K562 (cell line): Measurements from ENCODE around the gene CERS2. TPM values are rescaled to one million over a fixed set of nuclear protein-coding genes. Genes with fewer than 3 reads are reported as not detected.

ENCODE experiments used
- ARID1B ChIP-seq: fragments of 450-650 bp; IDR thresholded peaks from 2 replicates; pipeline ENCODE4 v1.6.1; 2016; ENCODE audit warnings: antibody characterized with exemption, mild to moderate bottlenecking, inconsistent platforms
- CAMTA2 ChIP-seq: fragments of 250-450 bp; sonication (Bioruptor Pico); conservative IDR thresholded peaks from 2 replicates; pipeline ENCODE4 v1.5.1; 2022
- CREM ChIP-seq: IDR thresholded peaks from 2 replicates; pipeline ENCODE4 v1.6.1; 2014; ENCODE audit warnings: antibody characterized with exemption, low read depth
- GATAD2A ChIP-seq: fragments of 450-650 bp; IDR thresholded peaks from 2 replicates; pipeline ENCODE4 v1.6.1; 2017
- HMGN3 ChIP-seq: IDR thresholded peaks from 2 replicates; pipeline ENCODE4 v1.6.1; 2011; ENCODE audit warnings: borderline replicate concordance, low read depth, mild to moderate bottlenecking, mixed read lengths, low read length; ENCODE audit not compliant: insufficient read length; ENCODE audit errors: extremely low read depth
- KAT8 ChIP-seq: fragments of 450-650 bp; IDR thresholded peaks from 2 replicates; pipeline ENCODE4 v1.6.1; 2016; ENCODE audit warnings: low read depth, mild to moderate bottlenecking
- PHF8 ChIP-seq: fragments of 200-600 bp; sonication (generic); IDR thresholded peaks from 2 replicates; pipeline ENCODE4 v1.6.1; 2012; ENCODE audit warnings: mixed run types, mild to moderate bottlenecking, inconsistent platforms, low read length, moderate library complexity, borderline replicate concordance
- PHTF2 ChIP-seq: fragments of 250-450 bp; sonication (Bioruptor Pico); IDR thresholded peaks from 2 replicates; pipeline ENCODE4 v1.5.0; 2021; ENCODE audit warnings: mild to moderate bottlenecking
- PRMT5 ChIP-seq: sonication (generic); formaldehyde crosslinking; IDR thresholded peaks from 2 replicates; pipeline ENCODE4 v1.5.0; 2020; ENCODE audit warnings: missing genetic modification reagents
- RAD51 ChIP-seq: fragments of 450-650 bp; IDR thresholded peaks from 2 replicates; pipeline ENCODE4 v1.7.1; 2016; ENCODE audit warnings: low read depth, mild to moderate bottlenecking, borderline replicate concordance
- SNIP1 ChIP-seq: fragments of 450-650 bp; IDR thresholded peaks from 2 replicates; pipeline ENCODE4 v1.7.1; 2017; ENCODE audit warnings: low read depth, mild to moderate bottlenecking
- SP1 ChIP-seq: sonication (generic); formaldehyde crosslinking; IDR thresholded peaks from 2 replicates; pipeline ENCODE4 v1.8.1; 2022; ENCODE audit warnings: mild to moderate bottlenecking, missing genetic modification reagents
- SRSF7 ChIP-seq: fragments of 200-400 bp; formaldehyde crosslinking; optimal IDR thresholded peaks from 2 replicates; pipeline ENCODE3; 2017; ENCODE audit warnings: mild to moderate bottlenecking, low read depth, low read length
- ZNF282 ChIP-seq: sonication (generic); formaldehyde crosslinking; IDR thresholded peaks from 2 replicates; pipeline ENCODE4 v1.8.1; 2023; ENCODE audit warnings: missing genetic modification reagents
- ZNF561 ChIP-seq: fragments of 450-650 bp; formaldehyde crosslinking; conservative IDR thresholded peaks from 2 replicates; pipeline ENCODE4 v1.4.0; 2020; ENCODE audit warnings: mild to moderate bottlenecking, moderate library complexity
- ZSCAN29 ChIP-seq: fragments of 450-650 bp; IDR thresholded peaks from 2 replicates; pipeline ENCODE4 v1.6.1; 2017
- polyA plus RNA-seq, 8 experiments: library from polyadenylated mRNA; depleted of rRNA in 4 of 8; stranded (reverse) in 5 of 8; unstranded in 3 of 8; fragments of >200 nt; fragmentation: Nextera tagmentation in 2 of 8; fragmentation: Illumina TruSeq in 1 of 8; extraction: Ambion mirVana in 2 of 8; extraction: Trizol in 1 of 8; gene quantifications; 2 replicates each; pipeline versions ENCODE4 v1.2.1 to v1.2.3, GENCODE V29; 2011 to 2014; ENCODE audit warnings: inconsistent platforms in 1 of 8, missing spikeins in 1 of 8
- total RNA-seq, 7 experiments: library from RNA; depleted of rRNA in 6 of 7; stranded (reverse); fragments of >200 nt in 6 of 7; fragmentation: Illumina TruSeq in 2 of 7; extraction: Trizol in 2 of 7; gene quantifications; 2 replicates each; pipeline versions ENCODE4 v1.2.1 to v1.2.3, GENCODE V29; 2011 to 2021; ENCODE audit warnings: low replicate concordance in 1 of 7
- TF ChIP-seq, protein P1 (sequence below): sonication (generic); formaldehyde crosslinking; IDR thresholded peaks from 2 replicates; pipeline ENCODE4 v1.8.1; 2023; ENCODE audit warnings: mild to moderate bottlenecking, missing genetic modification reagents
- TF ChIP-seq, protein P2 (sequence below): fragments of 250-450 bp; sonication (Bioruptor Pico); IDR thresholded peaks from 2 replicates; pipeline ENCODE4 v1.5.1; 2021; ENCODE audit warnings: mild to moderate bottlenecking
- TF ChIP-seq, protein P3 (sequence below): fragments of 450-650 bp; formaldehyde crosslinking; IDR thresholded peaks from 2 replicates; pipeline ENCODE4 v1.4.0; 2022; ENCODE audit warnings: mild to moderate bottlenecking, moderate library complexity
- TF ChIP-seq, protein P4 (sequence below): fragments of 450-650 bp; IDR thresholded peaks from 2 replicates; pipeline ENCODE4 v1.6.1; 2017; ENCODE audit warnings: antibody characterized with exemption
- TF ChIP-seq, protein P5 (sequence below): fragments of 250-450 bp; sonication (Bioruptor Pico); IDR thresholded peaks from 2 replicates; pipeline ENCODE4 v1.4.0; 2020

CERS2 gene
- total and polyA plus RNA-seq, 9 of the 15 experiments (the other 6 are each of a cell fraction or from before 2014, with no cell fraction given) = 23.4 to 295 (median 132) TPM

DNA sequence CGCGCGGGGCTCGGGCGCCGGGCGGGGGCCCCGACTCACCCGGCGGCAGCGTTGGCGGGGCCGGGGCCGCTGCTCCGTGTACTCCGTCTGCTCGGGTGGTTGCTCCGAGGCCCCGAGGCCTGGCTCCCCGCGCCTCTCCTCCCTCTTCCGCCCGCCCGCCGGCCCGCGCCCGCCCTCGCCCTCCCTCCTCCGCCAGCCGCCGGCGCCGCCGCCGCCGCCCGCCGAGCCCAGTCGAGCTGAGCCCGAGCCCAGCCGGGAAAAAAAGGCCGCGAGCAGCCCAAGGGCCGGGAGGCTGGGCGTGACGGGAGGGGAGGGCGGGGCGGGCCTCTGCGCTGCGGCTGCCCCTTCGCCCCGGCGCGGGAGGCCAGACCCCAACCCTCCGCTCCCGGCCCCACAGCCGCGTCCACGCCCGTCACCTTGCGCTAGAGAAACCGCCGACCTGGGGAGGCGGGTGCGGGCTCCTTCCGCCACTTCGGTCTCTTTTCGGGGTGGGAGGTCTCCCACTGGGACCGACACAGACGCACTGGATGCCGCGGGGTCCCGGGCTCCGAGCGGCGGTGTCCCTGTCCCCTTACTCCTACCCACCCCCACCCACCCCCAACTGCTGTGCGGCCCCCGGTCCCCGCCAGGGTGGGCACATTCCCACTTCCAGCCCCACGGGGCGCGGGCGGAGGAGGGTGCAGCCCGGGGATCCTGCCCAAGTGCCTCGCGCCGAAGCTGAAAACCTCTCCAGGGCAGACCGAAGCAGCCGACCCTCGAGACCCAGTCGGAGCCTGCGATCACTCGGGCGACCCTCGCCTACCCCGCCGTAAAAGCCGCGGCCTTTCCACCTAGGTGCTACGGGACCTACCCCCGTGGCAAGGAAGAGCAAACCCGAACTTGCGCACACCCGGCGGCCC, at the start of gene CERS2 (continued):
- TF ChIP-seq, protein P1, sequence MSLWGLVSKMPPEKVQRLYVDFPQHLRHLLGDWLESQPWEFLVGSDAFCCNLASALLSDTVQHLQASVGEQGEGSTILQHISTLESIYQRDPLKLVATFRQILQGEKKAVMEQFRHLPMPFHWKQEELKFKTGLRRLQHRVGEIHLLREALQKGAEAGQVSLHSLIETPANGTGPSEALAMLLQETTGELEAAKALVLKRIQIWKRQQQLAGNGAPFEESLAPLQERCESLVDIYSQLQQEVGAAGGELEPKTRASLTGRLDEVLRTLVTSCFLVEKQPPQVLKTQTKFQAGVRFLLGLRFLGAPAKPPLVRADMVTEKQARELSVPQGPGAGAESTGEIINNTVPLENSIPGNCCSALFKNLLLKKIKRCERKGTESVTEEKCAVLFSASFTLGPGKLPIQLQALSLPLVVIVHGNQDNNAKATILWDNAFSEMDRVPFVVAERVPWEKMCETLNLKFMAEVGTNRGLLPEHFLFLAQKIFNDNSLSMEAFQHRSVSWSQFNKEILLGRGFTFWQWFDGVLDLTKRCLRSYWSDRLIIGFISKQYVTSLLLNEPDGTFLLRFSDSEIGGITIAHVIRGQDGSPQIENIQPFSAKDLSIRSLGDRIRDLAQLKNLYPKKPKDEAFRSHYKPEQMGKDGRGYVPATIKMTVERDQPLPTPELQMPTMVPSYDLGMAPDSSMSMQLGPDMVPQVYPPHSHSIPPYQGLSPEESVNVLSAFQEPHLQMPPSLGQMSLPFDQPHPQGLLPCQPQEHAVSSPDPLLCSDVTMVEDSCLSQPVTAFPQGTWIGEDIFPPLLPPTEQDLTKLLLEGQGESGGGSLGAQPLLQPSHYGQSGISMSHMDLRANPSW = no peak
- 0 out of 2 replicates have a peak, but pooled peaks have one; percentile 15 for TF ChIP-seq ZNF282
- 0 out of 2 replicates have a peak, but pooled peaks have one; percentile 22 for TF ChIP-seq SP1 (CRISPR knock-in tag)
- TF ChIP-seq HMGN3 = peak; percentile 39
- TF ChIP-seq SNIP1 = no peak
- TF ChIP-seq, protein P2, sequence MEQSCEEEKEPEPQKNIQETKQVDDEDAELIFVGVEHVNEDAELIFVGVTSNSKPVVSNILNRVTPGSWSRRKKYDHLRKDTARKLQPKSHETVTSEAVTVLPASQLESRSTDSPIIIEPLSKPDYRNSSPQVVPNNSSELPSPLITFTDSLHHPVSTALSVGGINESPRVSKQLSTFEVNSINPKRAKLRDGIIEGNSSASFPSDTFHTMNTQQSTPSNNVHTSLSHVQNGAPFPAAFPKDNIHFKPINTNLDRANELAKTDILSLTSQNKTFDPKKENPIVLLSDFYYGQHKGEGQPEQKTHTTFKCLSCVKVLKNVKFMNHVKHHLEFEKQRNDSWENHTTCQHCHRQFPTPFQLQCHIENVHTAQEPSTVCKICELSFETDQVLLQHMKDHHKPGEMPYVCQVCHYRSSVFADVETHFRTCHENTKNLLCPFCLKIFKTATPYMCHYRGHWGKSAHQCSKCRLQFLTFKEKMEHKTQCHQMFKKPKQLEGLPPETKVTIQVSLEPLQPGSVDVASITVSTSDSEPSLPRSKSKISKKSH (CRISPR knock-in tag) = no peak
- no peak for TF ChIP-seq PHTF2 (CRISPR knock-in tag)
- TF ChIP-seq ZSCAN29 = no peak
- TF ChIP-seq ARID1B = no peak
- TF ChIP-seq, protein P3, sequence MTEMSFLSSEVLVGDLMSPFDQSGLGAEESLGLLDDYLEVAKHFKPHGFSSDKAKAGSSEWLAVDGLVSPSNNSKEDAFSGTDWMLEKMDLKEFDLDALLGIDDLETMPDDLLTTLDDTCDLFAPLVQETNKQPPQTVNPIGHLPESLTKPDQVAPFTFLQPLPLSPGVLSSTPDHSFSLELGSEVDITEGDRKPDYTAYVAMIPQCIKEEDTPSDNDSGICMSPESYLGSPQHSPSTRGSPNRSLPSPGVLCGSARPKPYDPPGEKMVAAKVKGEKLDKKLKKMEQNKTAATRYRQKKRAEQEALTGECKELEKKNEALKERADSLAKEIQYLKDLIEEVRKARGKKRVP (CRISPR knock-in tag) = no peak
- no peak for TF ChIP-seq CAMTA2 (CRISPR knock-in tag)
- no peak for TF ChIP-seq PRMT5 (CRISPR knock-in tag)
- no peak for TF ChIP-seq KAT8
- no peak for TF ChIP-seq GATAD2A
- no peak for TF ChIP-seq RAD51
- TF ChIP-seq, protein P4, sequence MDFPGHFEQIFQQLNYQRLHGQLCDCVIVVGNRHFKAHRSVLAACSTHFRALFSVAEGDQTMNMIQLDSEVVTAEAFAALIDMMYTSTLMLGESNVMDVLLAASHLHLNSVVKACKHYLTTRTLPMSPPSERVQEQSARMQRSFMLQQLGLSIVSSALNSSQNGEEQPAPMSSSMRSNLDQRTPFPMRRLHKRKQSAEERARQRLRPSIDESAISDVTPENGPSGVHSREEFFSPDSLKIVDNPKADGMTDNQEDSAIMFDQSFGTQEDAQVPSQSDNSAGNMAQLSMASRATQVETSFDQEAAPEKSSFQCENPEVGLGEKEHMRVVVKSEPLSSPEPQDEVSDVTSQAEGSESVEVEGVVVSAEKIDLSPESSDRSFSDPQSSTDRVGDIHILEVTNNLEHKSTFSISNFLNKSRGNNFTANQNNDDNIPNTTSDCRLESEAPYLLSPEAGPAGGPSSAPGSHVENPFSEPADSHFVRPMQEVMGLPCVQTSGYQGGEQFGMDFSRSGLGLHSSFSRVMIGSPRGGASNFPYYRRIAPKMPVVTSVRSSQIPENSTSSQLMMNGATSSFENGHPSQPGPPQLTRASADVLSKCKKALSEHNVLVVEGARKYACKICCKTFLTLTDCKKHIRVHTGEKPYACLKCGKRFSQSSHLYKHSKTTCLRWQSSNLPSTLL = no peak
- peak; percentile 64; the same call in 1 of the 2 replicates for TF ChIP-seq PHF8
- TF ChIP-seq, protein P5, sequence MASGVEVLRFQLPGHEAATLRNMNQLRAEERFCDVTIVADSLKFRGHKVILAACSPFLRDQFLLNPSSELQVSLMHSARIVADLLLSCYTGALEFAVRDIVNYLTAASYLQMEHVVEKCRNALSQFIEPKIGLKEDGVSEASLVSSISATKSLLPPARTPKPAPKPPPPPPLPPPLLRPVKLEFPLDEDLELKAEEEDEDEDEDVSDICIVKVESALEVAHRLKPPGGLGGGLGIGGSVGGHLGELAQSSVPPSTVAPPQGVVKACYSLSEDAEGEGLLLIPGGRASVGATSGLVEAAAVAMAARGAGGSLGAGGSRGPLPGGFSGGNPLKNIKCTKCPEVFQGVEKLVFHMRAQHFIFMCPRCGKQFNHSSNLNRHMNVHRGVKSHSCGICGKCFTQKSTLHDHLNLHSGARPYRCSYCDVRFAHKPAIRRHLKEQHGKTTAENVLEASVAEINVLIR (CRISPR knock-in tag) = no peak
- TF ChIP-seq SRSF7 = no peak
- TF ChIP-seq CREM = peak; percentile 19; the same call in 1 of the 2 replicates
- TF ChIP-seq ZNF561 (CRISPR knock-in tag) = no peak
